Keratinocyte (primary cell): ENCODE data around the gene PPP1R7.

Experiments
- EZH2 ChIP-seq: IDR thresholded peaks from one replicate; pipeline ENCODE4 v1.6.1; 2012; ENCODE audit warnings: inconsistent platforms, mild to moderate bottlenecking, low read length, moderate library complexity
- TF ChIP-seq, protein P1 (sequence below), 3 experiments: IDR thresholded peaks in 1 of 3; conservative IDR thresholded peaks in 1 of 3; optimal IDR thresholded peaks in 1 of 3; 2 replicates in 2 of 3; 3 replicates in 1 of 3; pipeline versions ENCODE3 to v1.5.1; 2011; ENCODE audit warnings: low read length in 3 of 3, mild to moderate bottlenecking in 3 of 3, moderate library complexity in 2 of 3, control low read depth in 1 of 3, inconsistent platforms in 1 of 3; ENCODE audit not compliant: insufficient read depth in 2 of 3; ENCODE audit errors: extremely low read depth in 1 of 3

DNA sequence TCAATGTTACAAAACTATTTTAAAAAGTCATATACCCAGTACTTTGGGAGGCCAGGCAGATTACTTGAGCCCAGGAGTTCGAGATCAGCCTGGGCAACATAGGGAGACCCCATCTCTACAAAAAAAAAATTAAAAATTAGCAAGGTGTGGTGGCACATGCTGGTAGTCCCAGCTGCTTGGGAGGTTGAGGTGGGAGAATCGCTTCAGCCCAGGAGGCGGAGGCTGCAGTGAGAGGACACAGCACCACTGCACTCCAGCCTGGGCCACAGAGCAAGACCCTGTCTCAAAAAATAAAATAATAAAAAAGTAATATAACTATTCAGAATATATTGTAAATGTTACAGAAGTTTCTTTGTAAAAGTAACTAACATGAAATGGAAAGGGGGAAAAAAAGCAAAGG, 2.9 kb upstream of the PPP1R7 start:
- TF ChIP-seq, protein P1, sequence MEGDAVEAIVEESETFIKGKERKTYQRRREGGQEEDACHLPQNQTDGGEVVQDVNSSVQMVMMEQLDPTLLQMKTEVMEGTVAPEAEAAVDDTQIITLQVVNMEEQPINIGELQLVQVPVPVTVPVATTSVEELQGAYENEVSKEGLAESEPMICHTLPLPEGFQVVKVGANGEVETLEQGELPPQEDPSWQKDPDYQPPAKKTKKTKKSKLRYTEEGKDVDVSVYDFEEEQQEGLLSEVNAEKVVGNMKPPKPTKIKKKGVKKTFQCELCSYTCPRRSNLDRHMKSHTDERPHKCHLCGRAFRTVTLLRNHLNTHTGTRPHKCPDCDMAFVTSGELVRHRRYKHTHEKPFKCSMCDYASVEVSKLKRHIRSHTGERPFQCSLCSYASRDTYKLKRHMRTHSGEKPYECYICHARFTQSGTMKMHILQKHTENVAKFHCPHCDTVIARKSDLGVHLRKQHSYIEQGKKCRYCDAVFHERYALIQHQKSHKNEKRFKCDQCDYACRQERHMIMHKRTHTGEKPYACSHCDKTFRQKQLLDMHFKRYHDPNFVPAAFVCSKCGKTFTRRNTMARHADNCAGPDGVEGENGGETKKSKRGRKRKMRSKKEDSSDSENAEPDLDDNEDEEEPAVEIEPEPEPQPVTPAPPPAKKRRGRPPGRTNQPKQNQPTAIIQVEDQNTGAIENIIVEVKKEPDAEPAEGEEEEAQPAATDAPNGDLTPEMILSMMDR (optimal IDR thresholded peaks at IDR 0.05 in 1 of 3, IDR thresholded peaks at IDR 0.05 in 1 of 3, conservative IDR thresholded peaks at IDR 0.05 in 1 of 3; ENCODE audit: extremely low read depth in 1 of 3, insufficient read depth in 2 of 3, low read length in 3 of 3) = no peak
- no peak for TF ChIP-seq EZH2
